22Rv1 (cell line): ENCODE measurements around the gene RDH5.

Source experiments
- H3K27ac ChIP-seq: fragments of 450-650 bp; 2 replicates; pipeline ENCODE4 v1.5.1; 2017
- CTCF ChIP-seq: fragments of 450-650 bp; IDR thresholded peaks from 2 replicates; pipeline ENCODE4 v1.5.1; 2017; ENCODE audit warnings: mild to moderate bottlenecking
- ZFX ChIP-seq: fragments of 450-650 bp; IDR thresholded peaks from 2 replicates; pipeline ENCODE4 v1.6.1; 2017; ENCODE audit warnings: antibody characterized with exemption, borderline replicate concordance

RDH5 gene

GRCh38 chr12:55695349-55695748, 24.8 kb upstream of the RDH5 start:
- no peak overlapping the region for H3K27ac ChIP-seq
- TF ChIP-seq CTCF (no peak), ZFX (no peak)

GRCh38 chr12:55696141-55696540, 24.1 kb upstream of the RDH5 start:
- TF ChIP-seq CTCF (no peak), ZFX (no peak)
- H3K27ac ChIP-seq: no peak overlapping the region

GRCh38 chr12:55696796-55697462, 23.3 kb upstream of the RDH5 start:
- TF ChIP-seq CTCF (no peak), ZFX (no peak)
- H3K27ac ChIP-seq: no peak overlapping the region

- TF ChIP-seq CTCF: no peak
- no peak for TF ChIP-seq ZFX
- H3K27ac ChIP-seq: no peak overlapping the region
Observed at GRCh38 chr12:55697686-55698085, 22.5 kb upstream of the RDH5 start.

GRCh38 chr12:55698241-55698955, 21.8 kb upstream of the RDH5 start:
- TF ChIP-seq CTCF: no peak
- no peak for TF ChIP-seq ZFX
- no peak overlapping the region for H3K27ac ChIP-seq

GRCh38 chr12:55698965-55699364, 21.2 kb upstream of the RDH5 start:
- TF ChIP-seq ZFX: no peak
- TF ChIP-seq CTCF: no peak
- H3K27ac ChIP-seq: no peak overlapping the region

- no peak overlapping the region for H3K27ac ChIP-seq
- TF ChIP-seq CTCF (no peak), ZFX (no peak)
Observed at GRCh38 chr12:55699471-55700055, 20.6 kb upstream of the RDH5 start.
